Stimulated activated CD8-positive, alpha-beta memory T cell treated with anti-CD3 and anti-CD28 coated beads, Interleukin-7, amount 100 ng/mL, for 1 hour (primary cell): ENCODE measurements around the gene ROBO2.

Source experiments
- DNase-seq, 2 donors: peaks; one replicate each; pipeline ENCODE4 v3.0.0-alpha.2; 2020; ENCODE audit warnings: low read depth in 2 of 2

Gene ROBO2, protein sequence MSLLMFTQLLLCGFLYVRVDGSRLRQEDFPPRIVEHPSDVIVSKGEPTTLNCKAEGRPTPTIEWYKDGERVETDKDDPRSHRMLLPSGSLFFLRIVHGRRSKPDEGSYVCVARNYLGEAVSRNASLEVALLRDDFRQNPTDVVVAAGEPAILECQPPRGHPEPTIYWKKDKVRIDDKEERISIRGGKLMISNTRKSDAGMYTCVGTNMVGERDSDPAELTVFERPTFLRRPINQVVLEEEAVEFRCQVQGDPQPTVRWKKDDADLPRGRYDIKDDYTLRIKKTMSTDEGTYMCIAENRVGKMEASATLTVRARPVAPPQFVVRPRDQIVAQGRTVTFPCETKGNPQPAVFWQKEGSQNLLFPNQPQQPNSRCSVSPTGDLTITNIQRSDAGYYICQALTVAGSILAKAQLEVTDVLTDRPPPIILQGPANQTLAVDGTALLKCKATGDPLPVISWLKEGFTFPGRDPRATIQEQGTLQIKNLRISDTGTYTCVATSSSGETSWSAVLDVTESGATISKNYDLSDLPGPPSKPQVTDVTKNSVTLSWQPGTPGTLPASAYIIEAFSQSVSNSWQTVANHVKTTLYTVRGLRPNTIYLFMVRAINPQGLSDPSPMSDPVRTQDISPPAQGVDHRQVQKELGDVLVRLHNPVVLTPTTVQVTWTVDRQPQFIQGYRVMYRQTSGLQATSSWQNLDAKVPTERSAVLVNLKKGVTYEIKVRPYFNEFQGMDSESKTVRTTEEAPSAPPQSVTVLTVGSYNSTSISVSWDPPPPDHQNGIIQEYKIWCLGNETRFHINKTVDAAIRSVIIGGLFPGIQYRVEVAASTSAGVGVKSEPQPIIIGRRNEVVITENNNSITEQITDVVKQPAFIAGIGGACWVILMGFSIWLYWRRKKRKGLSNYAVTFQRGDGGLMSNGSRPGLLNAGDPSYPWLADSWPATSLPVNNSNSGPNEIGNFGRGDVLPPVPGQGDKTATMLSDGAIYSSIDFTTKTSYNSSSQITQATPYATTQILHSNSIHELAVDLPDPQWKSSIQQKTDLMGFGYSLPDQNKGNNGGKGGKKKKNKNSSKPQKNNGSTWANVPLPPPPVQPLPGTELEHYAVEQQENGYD (N-terminal part only)

DNA sequence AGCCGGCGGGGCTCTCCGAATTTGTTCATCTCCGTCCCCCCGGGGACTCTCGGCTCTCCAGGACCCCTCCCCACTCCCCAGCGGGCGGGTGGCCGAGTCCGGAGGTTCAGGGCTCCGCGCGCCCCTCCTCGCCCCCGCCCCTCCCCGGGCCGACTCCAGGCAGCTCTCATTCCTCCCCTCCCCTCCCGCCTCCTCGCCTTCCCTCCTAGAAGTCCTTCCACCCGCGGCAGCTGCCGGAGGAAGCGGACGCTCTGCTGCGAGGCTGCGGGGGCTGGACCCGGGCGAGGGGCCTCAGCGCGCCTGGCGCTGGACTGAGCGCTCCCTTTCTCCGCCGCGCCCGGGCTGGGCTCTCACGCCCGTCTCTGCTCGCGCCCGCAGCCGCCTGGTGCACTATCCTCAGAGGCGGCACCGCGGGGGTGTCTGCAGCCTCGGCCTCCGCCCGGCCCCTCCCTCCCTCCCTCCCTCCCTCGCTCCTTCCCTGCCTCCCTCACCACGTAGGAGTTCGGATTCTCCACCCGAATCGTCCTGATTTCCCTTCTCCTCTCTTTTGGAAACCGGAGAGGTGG lies at the start of gene ROBO2:
Gene ROBO2 (plus strand): TSS at position 494 of the 566 bp plus-strand sequence. CDS start 687 bp downstream, outside the sequence.
- DNase-seq, result no peak

DNA sequence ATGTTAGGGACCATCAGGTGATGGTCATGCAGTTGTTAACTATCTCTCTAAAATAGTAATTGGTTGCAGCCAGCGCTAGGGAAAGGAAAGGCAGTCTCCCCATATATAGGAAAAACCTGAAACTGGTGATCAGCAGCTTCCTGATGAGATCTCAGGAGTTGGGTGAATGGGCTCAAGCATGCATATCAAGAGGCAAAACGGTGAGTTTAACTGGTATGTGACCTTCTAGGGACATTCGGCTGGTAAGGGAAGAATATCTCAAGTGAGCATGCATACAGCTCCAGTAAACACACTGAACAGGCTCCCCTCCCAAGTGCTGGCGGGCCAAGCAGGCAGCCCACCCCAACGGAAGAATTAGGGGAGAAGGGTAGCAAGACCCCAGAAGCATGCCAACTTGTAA lies 49.3 kb upstream of the ROBO2 start:
- DNase-seq, result no peak

DNA sequence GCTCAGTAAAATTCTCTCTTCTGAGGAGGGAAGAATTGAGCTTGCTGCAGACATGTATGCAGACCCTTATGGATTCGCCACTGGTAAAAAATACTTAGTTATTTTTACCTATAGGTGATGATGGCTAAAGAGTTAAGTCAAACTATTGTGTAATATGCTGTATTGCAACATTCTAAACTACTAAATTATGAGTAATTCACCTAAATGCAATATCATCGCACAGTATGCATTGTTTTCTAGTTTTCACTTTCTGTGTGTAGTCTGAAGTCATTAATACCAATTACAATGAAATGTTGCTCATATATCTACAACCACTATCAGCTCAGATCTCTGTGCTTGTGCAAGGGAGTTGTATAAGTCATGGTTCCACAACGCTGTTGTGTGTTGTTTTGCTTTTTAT lies 48.7 kb upstream of the ROBO2 start:
- DNase-seq, result no peak

DNA sequence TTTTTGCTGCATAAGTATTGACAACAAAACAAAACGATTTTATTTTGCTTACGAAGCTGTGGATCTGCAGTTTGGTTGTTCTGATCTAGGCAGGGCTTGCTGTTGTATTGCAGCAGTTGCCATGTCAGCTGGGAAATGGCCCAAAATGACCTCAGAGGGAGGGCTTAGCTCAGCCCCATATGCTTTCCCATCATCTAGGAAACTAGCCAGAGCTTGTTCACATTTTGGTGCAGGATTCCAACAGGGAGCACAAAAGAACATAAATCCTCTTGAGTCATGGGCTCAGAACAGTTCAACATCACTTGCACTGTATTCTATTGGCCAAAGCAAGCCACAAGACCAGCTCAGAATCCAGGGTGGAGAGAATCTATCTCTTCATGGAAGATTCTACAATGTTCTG lies 42.2 kb upstream of the ROBO2 start:
- no peak for DNase-seq

DNA sequence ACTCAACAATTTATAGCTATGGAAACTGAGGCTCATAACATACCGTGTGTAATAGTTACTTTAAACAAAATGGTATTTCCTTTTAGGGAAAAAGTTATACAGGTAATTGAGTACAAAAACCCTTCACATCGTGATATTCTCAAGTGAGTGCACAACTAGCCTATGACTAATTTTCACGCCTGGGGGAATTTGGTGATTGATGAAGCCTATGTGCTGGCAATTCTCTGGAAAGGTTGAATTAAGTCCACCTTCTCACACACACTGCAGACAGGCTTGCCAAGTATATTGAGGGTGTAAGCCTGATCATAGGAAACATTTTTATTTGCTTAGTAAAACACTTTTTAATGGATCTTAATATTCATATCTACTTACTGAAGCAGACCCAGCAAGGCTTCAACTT lies 41.3 kb upstream of the ROBO2 start:
- DNase-seq, result no peak

DNA sequence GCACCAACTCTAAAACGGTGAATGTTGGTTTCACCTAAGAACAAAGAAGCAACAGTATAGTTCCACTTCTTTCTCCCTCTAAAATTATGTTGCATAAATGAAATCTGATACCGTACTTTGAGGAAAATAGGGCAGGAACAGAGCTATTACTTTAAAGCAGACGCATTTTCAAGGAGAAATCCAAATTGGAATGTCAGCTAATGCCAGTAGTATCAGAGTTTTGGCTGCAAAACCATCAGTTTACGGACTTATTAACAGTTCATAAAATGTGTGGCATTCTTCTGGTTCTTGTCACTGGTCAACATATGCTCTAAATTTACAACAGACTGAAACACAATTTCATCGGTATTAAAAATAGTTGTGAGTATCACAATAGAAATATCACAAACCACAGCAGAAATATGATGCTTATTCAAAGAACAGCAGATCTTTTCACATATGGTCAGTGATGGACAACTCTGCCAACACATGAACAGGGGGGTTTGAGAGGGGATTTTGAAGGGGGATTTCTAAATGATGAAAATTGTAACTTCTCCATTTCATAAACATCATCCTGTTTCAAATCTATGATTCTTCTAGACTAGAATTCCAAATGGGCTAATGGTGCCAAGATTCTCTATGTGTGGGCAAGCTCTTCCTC lies 38.7 kb upstream of the ROBO2 start:
- DNase-seq, result no peak

DNA sequence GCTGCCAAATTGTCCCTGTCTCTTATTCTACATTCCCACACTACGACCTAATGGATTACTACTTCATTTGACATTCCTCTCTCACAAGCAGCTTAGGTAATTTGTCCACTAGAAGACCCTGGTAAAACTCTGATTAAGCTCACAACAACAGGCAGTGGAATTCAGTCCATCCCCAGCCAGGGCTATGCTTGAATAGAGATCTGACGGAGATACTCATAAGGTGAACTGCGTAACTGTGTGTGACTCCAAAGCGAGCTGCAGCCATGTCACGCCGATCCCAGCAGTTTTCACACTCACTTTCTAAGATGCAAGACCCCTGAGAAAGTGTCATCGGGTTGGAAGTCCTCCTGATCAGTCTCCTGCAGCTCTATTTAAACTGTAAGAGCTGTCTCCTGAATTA lies 25.7 kb upstream of the ROBO2 start:
- no peak for DNase-seq

DNA sequence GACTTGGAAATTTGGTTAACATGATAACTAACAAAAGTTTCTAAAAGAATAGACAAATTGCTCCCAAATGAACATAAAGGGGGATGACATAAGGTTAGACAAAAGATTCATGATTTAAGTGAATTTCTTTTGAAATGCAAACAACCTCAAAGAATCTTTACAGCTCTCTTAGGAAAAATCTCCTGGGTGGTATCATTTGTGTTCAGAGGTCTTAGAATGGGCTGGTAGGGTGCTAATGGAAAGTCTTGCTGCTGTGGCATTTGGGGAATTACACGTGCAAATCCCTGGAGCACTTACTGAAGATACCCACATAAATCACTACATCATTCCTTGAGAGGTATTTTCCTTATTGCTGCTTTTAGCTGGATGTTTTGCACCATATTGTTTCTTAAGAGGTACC lies 14.4 kb upstream of the ROBO2 start:
- DNase-seq, result no peak

DNA sequence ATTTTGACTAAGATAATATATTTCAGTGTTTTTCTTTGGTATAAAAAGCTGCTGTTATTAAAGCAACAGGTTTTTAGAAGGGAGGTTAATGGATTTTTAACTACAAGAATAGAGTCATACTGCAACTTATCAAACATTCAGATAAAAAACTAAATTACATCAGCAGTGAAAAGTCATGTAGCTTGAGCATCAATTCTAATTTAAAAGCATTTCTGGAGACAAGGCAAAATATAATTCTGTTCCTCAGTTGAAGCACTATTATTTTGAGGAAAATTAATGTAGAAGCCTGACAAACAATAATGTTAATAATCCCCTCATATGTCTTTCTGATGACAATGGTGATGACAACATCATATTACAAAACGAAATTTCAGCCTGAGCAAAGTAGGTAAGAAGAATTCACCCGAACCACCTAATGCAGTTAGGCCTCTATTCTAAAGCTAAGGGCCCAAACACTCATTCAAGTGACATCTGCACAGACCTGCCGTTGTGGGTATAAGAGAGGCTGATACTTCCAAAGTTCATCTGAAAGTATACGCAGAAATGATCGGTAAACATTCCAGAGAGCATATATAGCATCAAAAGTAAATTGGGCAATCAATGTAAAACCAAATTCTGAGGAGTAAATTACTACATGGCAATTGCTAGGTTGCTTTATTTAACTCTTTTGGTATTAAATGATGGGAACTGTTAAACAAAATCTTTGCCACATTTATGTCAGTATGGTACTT lies 12.8 kb upstream of the ROBO2 start:
- no peak for DNase-seq

DNA sequence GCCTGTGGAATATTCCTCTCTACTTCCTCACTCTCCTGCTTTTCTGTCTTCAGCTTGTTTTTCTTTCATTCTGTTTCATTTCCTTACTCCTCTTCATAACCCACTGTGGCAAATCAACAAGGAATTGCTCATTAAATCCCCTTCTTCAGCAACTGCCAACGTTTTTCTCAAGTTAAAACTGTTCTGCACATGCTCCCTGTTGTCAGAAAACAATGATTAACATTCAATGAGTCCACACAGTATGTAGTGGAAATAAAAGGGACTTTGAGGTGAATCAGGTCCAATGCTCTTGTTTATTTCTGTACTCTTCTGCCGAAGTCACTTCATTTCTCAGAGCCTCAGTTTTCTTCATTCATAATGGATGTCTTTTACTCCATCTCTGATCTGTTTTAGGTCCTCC lies 11.9 kb upstream of the ROBO2 start:
- DNase-seq, result no peak

DNA sequence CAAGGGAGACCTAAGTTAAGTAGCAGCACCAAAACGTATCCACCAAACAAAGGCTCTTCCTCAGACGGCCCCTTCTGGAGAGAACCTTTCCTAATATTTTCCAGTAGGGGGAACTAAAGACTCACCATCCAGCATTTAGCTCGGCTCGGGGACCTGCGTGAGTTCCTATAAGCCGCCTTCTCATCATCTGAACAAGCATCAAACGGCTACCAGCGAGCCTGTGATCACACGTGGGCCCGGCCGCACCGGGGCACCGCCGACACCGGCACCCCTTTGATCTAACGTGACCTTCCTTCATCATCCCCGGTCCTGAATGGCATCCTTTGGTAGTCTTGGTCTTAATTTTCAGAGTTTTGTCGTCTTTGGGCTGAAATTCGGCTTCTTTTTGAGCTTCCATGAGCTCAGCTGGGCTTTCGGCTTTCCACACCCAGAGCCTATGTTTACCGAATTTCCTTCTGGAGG lies 1.4 kb upstream of the ROBO2 start:
- DNase-seq, result no peak

DNA sequence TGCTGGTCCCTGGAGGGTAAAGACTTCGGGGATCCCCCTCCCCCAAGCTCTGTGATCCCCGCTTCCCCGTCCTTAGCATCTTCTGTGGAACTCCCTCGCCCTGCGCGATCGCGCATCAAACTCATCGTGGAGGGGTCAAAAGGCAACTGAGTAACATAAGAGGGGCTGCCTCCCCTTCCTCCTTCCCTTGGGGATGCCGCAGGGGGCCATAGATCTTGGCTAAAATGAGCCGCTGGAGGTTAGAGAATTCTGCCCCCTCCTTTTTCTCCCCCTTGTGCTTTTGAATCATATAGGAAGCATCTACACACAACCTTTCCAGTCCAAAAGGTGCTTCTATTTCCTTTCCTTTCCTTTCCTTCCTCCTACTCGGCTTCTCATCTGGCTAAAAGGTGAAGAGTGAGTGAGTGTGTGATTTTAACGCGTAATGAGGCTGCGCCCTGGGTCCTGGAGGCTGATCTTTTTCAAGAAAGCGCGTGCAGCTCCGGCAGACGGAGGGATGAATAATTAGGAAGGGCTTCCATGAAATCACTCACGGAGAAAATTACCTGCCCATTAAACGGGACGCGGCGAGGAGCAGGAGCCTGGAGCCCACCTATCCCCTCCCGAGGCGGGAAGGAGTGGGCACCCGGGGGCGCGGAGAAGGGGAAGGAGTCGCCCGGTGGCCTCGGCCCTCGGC lies 831 bp upstream of the ROBO2 start:
- no peak for DNase-seq

DNA sequence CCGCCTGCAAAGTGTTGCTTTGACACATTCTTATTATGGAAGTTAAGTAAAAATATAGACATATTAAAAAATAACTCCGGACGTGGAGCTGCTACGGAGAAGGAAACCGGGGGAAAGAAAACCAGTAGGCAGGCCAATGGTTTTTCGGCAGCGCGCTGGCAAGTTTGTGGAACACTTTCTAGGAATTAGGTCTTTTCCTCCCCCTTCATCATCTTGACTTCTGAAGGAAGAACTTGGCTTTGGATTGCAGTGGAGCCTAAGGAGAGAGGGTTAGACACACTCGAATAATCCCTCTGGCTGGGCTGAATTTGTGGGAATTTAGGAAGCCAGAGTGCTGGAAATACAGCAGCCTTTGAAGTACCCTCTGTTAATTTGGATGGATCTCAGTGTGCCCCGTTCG lies 317 bp downstream of the ROBO2 start:
- DNase-seq, result no peak

DNA sequence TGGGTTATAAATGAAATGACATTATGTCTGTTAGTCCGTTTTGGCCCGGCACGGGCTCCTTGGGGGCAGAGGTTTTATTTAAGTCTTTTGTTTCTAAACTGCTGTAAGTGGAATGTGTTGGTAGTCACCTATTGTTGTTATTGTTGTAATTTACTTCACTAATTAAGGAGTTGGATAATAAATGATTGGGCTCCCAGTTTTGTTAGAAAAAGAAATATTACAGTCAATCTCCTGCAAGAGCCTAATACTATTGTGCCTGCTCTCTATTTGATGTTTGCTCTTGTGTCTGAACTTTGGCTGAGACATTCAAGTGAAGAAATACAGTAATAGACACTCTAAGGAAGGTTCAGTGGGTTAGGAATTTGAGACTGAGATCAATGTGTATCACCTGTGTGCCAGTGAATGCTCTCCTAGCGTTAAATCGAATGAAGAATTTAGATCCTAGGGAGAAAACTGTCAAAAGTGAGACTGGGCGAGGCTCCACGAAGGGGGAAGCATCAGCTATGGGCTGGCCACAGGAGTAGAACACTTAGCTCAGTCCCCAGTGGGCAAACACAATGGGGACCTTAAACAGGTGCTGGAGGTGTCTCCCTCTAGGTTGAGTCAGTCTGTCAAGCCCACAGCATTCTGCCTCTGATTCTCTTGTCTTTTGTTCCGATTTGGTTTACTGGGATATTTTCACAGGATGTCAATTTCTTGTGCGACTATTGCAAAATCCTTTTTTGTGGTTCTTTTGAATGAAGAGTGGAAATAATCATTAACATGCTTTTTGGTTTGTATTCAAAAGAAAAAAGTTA lies 1.2 kb downstream of the ROBO2 start:
- DNase-seq, result no peak

DNA sequence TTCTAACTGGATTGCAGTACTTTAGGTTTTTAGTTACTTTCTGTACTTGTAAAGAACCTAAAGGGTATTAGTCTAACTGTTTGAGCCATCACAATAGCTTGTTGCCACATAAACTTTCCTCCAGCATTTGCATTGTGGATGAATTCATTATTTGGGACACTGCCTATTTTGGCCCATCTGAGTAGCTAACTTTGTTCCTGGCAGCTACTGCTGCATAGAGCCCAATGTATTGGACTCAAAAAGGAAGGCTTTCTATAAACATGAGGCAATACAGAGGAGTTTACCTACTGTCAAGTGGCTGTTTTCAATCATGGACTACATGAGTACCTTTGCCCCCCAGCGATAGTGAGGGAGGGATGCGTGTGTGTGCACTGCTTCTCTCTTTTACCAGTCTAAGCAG lies 1.9 kb downstream of the ROBO2 start:
- DNase-seq, result no peak

DNA sequence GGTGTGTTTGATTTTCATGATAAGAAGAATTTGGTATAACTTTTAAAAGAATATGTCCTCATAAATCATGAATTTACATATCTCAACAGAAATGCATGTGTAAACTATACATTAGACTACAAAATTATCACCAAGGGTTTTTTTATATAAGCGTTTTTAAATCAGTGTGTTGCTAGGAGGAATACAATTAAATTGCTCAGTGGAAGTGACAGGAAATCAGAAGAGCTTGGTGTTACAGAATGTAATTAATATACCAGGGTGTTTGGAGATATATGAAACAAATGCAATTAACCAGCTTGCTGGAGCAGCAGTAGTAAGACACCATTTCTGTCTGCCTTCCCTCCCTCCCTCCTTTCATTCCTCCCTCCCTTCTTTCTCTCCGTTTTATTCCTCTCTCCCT lies 2.4 kb downstream of the ROBO2 start:
- DNase-seq, result no peak

DNA sequence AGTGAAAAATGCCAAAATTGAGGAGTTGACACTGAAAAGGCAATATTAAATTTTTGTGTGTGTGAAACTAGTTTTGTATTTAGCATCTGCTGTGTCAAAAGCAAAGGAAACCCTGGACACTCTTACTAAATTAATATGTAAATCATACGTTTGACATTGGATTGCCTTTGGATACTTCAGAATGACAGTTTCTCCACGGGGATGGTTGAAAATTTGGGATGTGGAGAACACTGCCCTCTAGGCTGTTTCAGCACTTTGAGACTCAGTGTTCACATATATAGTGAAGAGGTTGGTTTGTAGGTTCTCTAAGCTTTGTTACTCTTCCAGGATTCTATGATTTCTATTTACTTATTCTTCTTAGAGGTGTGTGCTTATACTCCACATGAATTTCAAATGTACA lies 3.0 kb downstream of the ROBO2 start:
- no peak for DNase-seq

DNA sequence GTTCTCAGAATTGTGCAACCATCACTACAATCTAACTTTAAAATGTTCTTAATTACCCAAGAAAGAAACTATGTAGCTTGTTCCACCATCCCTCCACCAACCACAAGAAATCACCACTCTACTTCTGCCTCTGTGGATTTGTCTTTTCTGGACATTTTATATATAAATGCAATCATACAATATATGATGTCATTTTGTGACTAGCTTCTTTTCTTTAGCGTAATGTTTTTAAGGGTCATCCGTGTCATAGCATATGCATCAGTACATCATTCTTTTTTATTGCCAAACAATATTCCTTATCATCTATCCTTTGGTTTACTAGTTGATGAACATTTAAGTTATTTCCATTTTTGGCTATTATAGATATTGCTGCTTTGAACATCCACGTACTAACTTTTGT lies 5.8 kb downstream of the ROBO2 start:
- no peak for DNase-seq

DNA sequence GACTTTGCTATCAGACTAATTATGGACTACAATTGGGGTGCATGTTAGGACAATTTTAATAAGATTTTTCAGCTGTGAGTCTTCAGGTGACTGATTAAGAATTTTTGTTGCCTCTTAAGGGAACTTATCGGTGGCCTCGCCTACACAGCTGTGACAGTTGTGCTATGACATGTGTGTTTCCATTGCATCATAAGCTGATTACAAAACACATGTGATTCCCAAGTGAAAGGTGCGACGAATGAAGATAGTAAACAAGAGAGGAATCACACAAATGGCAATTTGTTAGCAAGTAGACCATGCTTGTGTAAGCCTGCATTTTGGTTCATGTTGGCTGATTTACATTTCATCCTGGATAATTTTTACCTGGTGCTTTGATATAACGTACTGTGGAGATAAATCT lies 8.3 kb downstream of the ROBO2 start:
- DNase-seq, result no peak

DNA sequence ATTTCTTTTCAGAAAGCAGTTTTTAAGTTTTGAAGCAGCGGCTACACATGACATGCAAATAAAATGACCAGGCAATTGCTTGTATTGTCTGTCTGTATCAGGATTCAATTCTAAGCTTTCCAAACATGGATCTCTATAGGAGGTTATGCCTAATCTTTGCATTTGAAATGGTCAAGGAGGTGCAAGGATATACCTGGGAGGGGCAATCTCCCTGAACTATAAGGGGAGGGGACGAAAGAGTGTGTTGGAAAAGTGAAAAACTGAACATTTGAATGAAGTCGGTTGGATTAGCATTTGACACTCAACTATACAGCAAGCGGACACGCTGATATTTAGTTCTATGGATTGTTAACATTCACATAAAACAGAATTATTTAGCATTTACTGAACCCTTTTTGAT lies 11.7 kb downstream of the ROBO2 start:
- DNase-seq, result no peak
